ENCODE results near the gene TTC39B.

- TF ChIP-seq CTCF (IDR thresholded peaks at IDR 0.05) (no peak), POLR2A (IDR thresholded peaks at IDR 0.05) (no peak)
Measured at GRCh38 chr9:15248621-15249020, 58.4 kb downstream of the TTC39B start.

All from transverse colon (tissue), 3 donors.